BE2C (cell line): ENCODE results near the gene NDNF.

ENCODE experiments used
- DNase-seq: peaks from one replicate; pipeline ENCODE4 v3.0.0-alpha.2; 2020
- H3K27me3 ChIP-seq: fragments of 250-450 bp; sonication (Bioruptor Pico); 2 replicates; pipeline ENCODE4 v1.5.1; 2020; ENCODE audit warnings: mild to moderate bottlenecking
- H3K36me3 ChIP-seq: fragments of 250-450 bp; sonication (Bioruptor Pico); 2 replicates; pipeline ENCODE4 v1.5.1; 2020; ENCODE audit warnings: mild to moderate bottlenecking
- H3K4me1 ChIP-seq: fragments of 250-450 bp; sonication (Bioruptor Pico); 2 replicates; pipeline ENCODE4 v1.5.1; 2020
- H3K4me3 ChIP-seq: 2 replicates; pipeline ENCODE4 v1.5.1; 2011; ENCODE audit warnings: low read depth, low read length
- H3K9me3 ChIP-seq: fragments of 250-450 bp; sonication (Bioruptor Pico); 2 replicates; pipeline ENCODE4 v1.5.1; 2020
- TF ChIP-seq, protein P1 (sequence below): IDR thresholded peaks from 2 replicates; pipeline ENCODE4 v1.5.1; 2012; ENCODE audit warnings: mild to moderate bottlenecking, low read depth, low read length

Gene NDNF

DNA sequence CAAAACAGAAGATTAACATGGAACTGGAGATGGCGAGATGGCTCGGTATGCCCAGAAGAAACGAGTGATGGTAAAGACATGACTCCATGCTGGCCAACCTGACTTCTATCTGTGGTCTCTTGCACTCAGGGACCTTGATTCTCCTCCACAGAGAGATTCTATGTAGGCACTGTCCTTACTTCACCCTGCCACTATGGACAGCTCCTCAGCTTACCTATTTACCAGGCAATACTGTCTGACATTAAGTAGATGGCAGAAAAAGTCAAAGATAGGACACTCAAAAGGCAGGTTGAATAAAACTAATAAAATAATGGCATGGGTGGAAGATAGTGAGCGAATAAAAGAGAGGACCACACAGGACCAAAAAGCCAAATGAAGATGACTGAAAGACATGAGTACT, 35.2 kb upstream of the NDNF start:
- DNase-seq = no peak
- TF ChIP-seq, protein P1, sequence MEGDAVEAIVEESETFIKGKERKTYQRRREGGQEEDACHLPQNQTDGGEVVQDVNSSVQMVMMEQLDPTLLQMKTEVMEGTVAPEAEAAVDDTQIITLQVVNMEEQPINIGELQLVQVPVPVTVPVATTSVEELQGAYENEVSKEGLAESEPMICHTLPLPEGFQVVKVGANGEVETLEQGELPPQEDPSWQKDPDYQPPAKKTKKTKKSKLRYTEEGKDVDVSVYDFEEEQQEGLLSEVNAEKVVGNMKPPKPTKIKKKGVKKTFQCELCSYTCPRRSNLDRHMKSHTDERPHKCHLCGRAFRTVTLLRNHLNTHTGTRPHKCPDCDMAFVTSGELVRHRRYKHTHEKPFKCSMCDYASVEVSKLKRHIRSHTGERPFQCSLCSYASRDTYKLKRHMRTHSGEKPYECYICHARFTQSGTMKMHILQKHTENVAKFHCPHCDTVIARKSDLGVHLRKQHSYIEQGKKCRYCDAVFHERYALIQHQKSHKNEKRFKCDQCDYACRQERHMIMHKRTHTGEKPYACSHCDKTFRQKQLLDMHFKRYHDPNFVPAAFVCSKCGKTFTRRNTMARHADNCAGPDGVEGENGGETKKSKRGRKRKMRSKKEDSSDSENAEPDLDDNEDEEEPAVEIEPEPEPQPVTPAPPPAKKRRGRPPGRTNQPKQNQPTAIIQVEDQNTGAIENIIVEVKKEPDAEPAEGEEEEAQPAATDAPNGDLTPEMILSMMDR = no peak
- Histone ChIP-seq H3K9me3 (no peaks in the 10 kb centered on the region; the same call in 1 of the 2 replicates), H3K36me3 (no peaks in the 10 kb centered on the region), H3K27me3 (peaks cover 22% of the 10 kb centered on the region), H3K4me1 (no peaks in the 10 kb centered on the region), H3K4me3 (no peak overlapping the region)

DNA sequence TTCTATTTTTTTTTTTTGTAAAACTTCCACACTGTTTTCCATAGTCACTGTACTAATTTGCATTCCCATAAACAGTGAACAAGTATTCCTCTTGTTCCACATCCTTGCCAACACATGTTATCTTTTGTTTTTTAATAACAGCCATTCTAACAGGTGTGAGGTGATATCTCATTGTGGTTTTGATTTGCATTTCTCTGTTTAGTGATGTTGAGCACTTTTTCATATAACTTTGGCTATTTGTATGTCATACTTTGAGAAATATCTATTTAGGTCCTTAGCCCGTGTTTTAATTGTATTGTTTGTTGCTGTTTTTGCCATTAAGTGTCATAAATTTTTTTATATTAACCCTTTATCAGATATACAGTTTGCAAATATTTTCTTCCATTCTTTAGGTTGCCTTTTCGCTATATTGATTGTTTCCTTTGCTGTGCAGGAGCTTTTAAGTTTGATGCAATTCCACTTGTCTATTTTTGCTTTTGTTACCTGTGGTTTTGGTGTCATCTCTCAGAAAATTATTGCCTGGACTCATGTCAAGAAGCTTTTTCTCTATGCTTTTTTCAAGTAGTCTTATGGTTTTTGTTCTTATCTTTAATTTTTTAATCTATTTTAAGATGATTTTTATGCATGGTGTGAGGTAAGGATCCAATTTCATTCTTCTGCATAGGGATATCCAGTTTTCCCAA, 27.9 kb upstream of the NDNF start:
- H3K4me1 ChIP-seq = no peaks in the 10 kb centered on the region
- TF ChIP-seq, protein P1 = no peak
- peaks cover 13% of the 10 kb centered on the region for H3K27me3 ChIP-seq
- no peaks in the 10 kb centered on the region for H3K36me3 ChIP-seq
- no peaks in the 10 kb centered on the region for H3K9me3 ChIP-seq
- DNase-seq = no peak
- no peak overlapping the region for H3K4me3 ChIP-seq

DNA sequence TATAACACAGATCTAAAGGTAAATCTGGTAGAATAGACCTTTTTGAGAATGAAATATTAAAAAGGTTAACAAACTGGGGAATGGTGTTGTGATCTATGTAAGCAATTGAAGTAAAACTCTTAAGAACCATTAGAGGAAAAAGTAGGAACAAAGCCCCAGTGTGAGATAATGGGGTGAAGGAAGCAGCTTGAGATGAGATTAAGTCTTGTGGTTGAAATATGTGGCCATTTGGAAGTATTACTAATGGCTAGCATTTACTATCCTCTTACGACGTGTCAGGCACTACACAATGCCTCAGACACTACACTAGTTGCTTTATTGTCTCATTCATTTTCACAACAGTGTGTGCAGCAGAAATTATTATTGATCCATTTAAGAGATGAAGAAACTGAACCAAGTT, 25.9 kb upstream of the NDNF start:
- no peak for DNase-seq
- H3K9me3 ChIP-seq = no peaks in the 10 kb centered on the region
- no peaks in the 10 kb centered on the region for H3K4me1 ChIP-seq
- no peaks in the 10 kb centered on the region for H3K36me3 ChIP-seq
- H3K27me3 ChIP-seq = peaks cover 7% of the 10 kb centered on the region; the same call in 1 of the 2 replicates
- H3K4me3 ChIP-seq = no peak overlapping the region
- TF ChIP-seq, protein P1 = no peak

DNA sequence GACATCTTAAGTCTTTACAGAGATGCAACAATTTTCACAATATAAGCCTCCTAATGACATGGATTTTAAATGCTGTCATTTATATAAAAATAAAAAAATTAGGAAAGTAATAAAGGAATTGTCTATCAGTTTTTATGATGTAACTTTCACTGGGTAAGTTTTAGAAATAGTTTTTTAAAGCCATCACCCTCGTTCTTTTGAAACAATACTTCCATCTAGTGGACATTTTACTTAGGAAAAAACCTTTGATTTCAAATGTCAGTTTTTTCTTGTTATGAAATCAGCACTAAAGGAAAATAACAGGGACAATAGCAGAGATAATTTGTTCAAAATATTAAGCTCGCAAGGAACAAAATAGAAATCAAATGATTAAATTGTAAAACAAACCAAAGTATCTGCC, 24.3 kb upstream of the NDNF start:
- Histone ChIP-seq H3K9me3 (no peaks in the 10 kb centered on the region), H3K27me3 (no peaks in the 10 kb centered on the region), H3K4me1 (no peaks in the 10 kb centered on the region), H3K4me3 (no peak overlapping the region), H3K36me3 (no peaks in the 10 kb centered on the region)
- no peak for DNase-seq
- TF ChIP-seq, protein P1 = peak; percentile 38; the same call in 1 of the 2 replicates

DNA sequence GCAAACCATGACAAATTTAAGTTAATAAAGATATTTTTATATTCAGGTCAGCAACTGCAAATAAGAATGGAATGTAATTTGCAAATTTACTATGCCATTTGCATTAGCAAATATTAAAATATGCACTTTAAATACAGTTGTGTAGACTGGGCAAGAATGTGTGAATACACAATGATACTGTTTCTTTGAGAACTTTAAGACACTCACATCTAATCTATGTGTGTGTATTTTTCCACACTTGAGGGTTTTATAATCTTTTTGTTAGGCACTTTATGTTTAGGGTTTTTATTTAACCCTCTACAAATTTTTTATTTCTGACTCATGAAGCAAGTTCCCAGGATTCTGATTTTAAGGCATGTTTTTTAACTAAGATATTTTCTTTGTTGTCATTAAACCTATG, 23.9 kb upstream of the NDNF start:
- no peak overlapping the region for H3K4me3 ChIP-seq
- H3K36me3 ChIP-seq = no peaks in the 10 kb centered on the region
- H3K27me3 ChIP-seq = no peaks in the 10 kb centered on the region
- no peaks in the 10 kb centered on the region for H3K4me1 ChIP-seq
- no peak for DNase-seq
- no peaks in the 10 kb centered on the region for H3K9me3 ChIP-seq
- TF ChIP-seq, protein P1 = no peak

DNA sequence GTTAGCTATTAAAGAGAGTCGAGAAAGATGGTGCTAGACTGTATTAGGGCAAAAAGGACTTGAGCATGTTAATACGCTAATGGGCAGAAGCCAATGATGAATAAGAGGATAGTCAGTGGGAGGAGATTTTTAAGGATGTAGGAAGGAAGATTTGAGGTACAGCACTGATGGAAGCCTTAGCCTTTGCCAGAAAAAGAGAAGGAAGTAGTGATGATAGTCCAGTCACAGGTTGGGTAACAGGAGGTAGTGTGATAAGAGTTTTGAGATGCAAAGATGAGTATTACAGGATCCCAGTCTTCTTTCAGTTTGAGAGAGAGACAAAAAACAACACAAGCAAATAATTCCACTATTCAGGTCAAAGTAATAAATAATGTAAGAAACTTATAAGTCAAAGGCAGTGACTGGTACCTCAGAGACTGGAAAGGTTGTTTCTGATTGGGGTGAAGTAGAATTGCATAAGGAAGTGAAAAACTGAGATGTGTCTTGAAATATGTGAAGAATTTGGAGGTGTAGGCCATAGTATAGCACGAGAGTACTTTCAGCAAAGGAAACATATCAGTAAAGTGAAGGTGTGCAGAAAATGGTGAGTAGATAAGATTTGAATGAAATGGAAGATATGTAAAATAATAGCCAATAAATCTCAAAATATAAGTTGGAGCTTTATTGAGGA, 22.1 kb upstream of the NDNF start:
- no peak for DNase-seq
- Histone ChIP-seq H3K4me3 (no peak overlapping the region), H3K27me3 (no peaks in the 10 kb centered on the region), H3K36me3 (no peaks in the 10 kb centered on the region), H3K9me3 (no peaks in the 10 kb centered on the region), H3K4me1 (no peaks in the 10 kb centered on the region)
- TF ChIP-seq, protein P1 = no peak
